ENCODE measurements around the gene APBA2.

The APBA2 gene

DNA sequence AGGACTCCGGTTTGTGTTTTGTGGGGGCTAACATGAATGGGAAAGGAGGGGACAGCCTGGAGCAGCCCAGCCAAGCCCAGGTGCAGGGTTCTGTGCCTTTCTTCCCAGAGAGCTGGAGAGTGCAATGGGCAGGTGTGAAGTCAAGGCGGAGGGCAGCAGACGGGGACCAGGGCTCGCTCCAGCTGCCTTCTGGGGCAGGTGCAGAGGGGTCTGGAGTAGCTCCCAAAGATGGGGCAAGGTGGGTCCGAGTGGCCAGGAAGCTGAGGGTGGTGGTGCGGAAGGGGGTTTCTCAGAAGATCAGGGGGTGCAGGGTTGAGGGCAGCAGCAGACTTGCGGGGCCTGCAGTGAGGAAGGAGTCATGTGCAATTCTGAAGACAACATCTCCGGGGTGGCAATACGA is 225.0 kb downstream of the APBA2 start:
- no peak for DNase-seq

GRCh38 chr15:29111705-29112281 is 226.0 kb downstream of the APBA2 start:
- DNase-seq, result no peak

DNA sequence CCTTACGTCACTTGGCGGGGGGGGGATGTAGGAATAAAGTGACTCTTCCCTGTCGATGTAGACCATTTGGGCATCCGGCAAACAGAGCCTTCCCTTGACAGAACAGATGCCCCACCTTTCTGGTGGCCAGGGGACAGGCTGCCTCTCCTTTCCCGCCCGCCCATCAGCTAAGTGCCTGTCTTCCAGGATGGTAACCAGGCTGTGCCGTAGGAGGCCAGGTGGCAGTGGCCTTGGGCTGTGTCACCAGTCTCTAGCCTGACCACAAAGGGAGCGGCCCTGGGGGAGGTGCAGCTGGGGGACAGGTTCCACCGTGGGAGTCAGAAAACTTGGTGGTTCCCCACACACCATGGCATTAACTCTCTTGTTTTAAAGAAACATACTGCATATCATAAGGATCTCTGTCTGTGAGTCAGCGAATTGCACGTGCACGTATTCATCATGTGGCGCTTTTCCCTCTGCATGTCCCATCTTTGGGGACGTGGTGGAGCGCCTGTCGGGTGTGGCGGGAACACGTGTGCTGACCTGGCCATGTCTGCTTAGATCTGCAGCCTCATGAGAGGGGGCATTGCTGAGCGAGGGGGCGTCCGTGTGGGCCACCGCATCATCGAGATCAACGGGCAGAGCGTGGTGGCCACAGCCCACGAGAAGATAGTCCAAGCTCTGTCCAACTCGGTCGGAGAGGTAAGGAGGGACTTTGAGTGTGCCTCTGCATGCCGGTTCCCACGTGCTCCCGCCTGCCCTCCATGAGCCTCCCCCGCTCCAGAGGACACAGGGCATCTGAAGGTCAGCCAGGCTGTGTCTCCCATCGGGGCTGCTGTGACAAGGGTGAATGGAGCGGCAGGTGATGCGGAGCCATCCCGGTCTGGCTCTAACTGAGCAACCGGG is 227.8 kb downstream of the APBA2 start:
- no peak for DNase-seq

DNA sequence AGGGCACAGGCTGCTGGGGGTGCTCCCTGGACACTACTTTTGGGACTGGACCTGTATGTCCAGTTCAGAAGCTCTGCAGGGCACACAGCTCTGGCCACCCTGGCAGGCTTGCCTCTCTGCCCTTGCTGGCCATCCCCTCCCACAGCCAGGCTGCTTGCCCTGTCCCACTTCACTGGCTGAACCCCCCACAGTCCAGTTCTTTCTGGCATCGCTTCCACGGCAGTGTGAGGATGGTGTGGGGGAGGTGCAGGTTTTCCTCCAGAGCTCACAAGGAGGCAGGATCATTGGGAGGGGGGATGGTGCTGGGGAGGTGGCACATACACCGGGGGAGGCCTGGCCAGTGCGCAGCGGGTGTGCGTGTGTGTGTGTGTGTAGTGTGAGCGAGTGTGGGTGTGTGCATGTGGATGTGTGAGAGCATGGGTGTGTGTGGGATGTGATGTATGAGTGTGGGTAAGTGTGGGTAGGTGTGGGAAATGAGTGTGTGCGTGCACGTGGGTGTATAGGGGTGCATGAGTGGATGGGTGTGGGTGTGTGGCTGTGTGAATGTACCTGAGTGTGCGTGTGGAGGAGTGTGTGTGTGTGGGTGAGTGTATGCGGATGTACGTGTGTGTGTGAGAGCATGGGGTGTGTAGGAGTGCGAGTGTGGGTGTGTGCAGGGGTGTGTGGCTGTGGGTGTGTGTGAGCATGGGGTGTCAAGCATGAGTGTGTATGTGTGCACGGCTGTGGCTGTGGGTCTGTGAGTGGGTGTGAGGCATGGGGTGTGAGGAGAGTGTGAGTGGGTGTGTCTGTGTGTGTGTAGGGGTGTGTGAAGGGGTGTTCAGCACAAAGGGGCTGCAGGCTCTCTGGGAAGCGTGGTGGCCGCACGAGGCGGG is 228.7 kb downstream of the APBA2 start:
- no peak for DNase-seq

DNA sequence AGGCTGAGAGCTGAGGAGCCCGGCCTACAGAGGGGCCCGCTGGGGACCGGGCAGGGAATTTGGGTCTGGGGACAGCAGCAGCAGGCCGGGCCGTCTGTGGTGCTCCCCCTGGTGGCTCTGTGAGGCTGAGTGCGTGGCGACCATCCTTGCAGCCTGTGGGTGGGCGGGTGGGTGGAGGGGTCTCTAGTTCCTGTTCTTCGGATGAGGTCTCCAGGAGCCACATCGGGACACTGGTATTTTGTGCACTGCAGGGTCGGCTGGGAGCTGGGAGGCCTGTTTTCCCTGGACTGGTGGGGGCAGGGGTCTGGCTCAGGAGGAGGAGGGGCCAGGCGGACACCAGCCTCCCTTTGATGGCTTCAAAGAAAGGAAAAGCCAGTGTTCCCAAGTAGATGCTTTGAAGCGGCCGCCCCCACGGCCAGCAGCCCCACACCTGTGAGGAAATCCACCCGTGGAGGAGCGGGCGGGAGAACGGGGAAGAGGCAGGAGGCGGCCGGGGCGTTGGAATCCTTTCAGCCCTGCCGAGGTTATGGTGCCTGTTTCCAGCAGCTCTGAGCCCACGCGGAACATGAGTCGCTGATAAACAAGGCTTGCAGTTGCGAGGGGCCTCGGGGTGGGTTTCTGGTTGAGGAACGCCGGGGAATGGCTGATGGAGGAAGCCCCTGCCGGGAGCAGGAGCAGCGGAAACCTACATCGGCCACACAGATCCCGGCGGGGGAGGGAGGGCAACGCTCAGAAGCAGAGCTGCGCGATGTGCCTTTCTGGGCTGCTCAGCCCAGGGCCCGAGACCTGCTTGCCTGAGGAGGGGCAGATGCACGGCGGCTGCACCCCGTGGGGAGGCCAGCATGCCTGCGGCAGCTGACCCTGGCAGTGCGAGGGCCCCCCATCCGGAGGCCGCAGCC is 229.6 kb downstream of the APBA2 start:
- no peak for DNase-seq

DNA sequence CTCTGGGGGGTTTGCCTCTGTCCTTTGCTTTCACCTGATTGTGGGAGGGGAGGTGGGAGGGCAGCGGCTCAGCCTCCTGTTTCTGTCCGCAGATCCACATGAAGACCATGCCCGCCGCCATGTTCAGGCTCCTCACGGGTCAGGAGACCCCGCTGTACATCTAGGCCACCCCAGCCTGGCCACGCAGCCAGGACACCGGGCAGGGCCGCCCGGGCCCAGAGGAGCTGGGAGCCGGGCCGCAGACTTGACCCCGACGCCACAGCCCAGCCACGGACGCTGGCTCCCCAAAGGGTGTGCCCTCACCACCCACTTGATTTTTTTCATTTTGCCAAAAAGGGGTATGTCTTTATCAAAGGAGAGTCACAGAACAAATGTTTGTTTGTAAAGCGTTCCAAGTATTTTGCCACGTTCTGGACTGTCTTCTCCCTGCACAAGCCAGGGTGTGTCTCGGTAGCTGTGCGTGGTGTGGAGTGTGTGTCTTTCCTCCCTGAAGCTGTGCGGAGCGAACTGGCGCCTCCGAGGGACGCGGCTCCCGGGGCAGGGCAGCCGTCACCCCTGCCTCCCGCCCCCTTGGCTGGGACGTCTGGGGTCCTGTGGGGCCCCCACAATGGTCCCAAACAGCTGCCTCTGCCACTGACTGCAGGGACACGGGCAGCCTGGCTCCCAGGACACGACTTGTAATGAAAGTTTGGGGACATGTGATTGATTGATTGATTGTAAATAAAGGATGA is 231.4 kb downstream of the APBA2 start:
- DNase-seq, result no peak

DNA sequence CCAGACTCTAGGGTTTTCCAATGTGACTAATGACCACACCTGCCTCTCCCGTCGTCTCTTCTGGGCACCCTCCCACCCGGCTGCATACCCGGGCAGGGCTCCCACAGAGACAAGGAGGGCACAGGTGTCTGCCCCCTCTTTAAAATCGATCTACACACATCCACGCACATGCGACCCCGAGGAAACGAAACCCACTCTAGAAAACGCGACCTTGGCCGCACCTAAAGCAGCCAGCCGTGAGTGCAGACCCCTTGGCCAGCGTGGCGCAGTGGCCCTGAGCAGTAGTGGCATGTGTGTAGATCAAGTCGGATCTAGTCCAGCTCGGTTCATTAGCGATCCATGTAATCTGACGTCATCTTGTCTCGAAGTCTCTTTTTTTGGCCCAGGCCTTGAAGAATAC is 232.0 kb downstream of the APBA2 start:
- no peak for DNase-seq

DNA sequence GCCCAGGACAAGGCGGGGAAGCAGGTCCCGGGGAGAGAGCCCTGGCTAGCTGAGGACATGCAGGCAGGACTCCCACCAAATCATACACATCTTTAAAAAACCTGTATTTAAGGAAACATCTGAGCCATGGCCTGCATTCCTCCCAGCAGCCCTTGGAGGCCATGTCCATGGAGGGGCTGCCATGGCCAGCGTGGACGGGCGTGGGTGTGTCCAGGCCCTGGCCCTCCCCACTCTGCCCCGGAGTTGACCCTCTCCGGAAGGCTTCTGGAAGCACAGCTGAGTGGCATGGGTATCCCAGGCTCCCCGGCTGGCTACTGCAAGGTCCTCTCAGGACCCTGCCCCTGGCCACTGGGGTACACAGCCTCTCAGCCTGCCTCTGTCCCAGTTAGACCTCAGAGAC is 234.1 kb downstream of the APBA2 start:
- DNase-seq, result no peak

DNA sequence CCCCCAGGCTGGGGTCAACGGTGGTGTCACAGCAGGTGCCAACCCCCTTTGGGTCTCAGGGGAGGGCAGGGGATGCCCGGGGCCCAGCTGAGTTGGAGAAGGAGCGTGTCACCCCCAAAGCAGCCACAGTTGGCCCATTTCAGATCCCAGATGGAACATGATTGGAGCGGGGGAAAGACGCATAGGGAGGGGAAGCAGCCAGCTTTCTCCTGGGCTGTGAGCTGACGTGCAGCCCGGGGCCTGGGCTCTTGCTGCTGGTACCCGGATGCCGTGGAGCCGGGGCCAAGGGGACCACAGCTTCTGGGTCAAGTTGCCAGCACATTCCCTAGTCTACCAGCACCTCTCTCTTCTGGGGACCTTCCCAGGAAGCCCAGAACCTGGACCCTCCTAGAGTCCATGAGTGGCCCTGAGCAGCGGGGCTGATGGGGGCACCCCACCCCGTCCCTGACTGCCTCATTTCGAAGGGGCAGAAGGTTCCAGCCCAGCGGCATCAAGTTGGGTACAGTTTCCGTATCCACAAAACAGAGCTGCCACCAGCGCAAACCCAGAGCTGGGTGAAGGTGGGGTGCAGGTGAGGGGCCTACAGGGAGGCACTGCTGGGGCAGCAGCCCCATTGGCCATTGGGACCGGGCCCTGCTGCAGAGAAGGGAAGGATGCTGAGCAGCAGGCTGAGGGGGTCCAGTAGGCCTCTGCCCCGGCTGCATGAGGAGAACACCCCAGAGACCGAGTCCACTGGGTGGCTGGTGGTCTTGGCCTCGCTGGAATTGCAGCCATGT is 235.0 kb downstream of the APBA2 start:
- DNase-seq, result no peak

DNA sequence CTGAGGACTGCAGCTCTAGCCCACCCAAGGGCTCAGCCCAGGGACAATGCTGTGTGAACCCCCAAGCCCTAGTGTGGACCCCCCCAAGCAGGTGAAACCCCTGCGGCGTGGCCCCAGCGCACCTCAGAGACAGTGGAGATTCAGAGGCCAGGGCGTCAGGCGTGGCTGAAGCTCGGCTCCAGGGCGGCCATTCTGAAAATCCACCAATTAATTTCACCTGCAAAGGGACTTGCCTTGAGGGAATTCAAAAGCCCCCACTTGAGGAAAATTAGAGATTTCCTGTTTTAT is 235.5 kb downstream of the APBA2 start:
- DNase-seq, result no peak

DNA sequence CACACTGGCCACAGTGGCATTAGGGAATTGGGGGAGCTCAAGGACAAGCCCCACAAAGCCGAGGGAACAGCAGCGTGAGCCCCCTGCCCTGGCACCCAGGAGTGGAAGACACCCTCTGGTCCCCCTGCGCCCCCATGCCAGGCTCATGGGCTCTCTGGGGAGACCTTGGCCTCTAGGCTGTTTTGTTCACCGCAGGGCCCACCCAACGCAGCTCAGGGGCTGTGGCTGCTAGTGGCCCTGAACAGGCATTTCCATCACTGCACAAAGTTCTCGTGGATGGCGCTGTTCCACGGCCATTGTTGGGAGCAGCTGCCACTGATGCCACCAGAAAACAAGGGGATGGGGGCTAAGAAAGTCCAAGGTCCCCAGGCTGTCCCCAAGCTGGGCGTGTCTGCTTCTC is 236.1 kb downstream of the APBA2 start:
- DNase-seq, result no peak

DNA sequence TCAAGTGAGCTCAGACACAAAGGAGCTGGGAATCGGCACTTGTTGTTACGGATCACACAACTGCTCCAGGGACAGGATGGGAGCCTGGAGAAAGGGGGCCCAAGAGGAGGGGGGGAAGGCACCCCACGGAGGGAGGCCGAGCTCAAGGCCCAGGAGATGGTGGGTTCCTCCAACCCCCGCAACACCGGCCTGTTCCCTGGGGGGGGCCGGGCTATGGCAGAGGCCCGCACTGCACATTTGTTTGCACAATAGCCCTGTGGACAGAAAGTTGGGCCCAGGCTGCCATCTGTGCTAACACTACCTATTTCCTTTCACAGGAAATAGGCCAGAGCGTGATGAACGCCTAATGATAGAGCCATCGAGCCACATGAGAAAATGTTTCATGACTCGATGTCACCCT is 236.7 kb downstream of the APBA2 start:
- DNase-seq, result no peak

- DNase-seq, result no peak
Measured at GRCh38 chr15:29123171-29123570, 237.4 kb downstream of the APBA2 start.

GRCh38 chr15:29123991-29124390 is 238.2 kb downstream of the APBA2 start:
- no peak for DNase-seq

DNA sequence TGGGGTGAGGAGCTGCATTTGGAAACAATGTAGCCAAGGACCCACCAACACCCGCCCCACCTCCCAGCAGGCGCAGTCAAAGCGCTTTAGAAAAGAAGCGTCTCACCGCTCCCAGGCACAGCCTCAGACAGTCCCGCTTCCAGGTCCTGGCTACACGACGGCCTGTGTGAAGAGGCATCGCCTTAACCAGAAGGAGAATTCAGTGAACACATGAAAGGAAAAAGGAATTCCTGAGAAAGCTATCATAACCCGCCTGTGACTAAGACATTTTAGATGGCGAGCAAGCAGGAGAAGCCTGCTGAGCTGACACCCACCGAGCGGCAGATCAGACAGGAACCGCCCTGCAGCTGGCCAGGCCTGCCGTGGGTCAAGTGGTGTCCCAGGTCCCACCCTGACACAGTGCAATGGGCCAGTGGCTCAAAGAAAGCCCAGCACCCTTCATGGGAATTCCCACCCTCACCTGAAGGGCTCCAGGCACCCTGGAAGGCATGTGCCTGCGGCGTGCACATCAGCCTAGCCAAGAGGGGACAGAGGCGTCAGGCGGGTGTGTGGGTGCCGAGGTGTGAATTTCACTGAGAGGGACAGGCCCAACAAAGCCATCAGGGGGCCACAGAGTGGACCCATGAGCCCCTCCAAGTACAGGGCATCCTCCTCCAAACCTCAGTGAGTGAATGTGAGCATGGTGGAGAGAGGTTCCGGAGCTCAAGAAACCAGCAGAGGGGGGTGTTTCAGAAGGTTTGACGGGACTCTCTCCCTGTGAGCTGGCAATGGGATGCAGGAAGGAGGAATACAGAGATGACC is 239.0 kb downstream of the APBA2 start:
- no peak for DNase-seq

DNA sequence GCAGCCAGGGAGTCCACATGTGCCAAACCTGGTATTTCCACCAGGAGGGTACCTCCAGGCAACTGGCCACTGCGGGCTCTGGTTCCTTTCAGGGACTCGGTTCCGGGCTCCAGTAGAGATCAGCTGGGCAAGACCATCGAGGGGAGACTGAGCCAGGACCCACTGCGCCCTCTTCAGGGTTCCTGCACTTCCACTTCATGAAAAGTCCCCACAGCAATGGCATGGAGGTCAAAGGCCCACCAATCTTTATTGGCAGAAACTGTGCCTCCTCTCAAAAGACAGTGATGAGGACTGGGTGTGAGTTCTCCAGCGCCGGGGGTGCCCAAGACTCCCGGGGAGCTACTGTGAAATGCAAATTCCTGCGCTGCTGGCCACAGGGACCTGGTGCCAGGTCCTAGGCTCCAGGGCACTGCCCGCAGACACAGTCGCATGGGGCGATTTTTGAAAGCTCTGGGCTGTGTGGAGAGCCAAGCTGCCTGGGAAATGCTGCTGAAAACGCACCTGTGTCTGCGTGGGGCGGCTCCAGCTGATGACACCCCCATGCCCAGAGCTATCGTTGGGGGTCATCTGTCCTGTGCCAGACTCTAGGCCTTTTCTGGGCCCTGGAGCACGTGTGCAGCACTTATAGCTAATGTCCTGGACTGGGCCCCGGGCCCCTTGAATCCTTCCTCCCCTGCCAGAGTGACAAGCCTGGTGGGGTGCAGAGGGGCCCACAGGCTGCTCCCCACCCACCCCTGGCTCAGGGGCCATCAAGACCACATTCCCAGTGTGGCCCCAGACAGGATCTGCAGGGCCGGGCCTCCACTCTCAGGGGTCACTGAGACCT is 239.8 kb downstream of the APBA2 start:
- DNase-seq, result no peak

DNA sequence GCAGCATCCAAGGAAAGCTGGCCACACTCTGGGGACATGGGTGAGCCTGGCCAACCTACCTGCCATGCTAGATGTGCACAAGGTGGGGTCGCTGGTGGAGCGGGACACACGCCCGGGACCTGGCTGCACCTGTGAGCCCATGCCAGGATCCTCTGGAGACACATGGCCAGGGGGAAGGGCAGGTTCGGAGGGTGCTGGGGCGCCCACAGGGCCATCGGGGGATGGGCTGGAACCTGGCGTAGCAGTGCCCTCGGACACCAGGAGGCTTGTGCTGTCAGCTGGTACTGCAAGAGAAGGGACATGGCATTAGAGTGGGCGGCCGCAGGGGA is 240.4 kb downstream of the APBA2 start:
- no peak for DNase-seq

- DNase-seq, result no peak
Measured at GRCh38 chr15:29126821-29127461, 241.2 kb downstream of the APBA2 start.
